Measurements from ENCODE around the gene OR2AK2.
A peak's percentile ranks its signal among the peaks of the same experiment; 100 is the strongest.

OR2AK2 gene

DNA sequence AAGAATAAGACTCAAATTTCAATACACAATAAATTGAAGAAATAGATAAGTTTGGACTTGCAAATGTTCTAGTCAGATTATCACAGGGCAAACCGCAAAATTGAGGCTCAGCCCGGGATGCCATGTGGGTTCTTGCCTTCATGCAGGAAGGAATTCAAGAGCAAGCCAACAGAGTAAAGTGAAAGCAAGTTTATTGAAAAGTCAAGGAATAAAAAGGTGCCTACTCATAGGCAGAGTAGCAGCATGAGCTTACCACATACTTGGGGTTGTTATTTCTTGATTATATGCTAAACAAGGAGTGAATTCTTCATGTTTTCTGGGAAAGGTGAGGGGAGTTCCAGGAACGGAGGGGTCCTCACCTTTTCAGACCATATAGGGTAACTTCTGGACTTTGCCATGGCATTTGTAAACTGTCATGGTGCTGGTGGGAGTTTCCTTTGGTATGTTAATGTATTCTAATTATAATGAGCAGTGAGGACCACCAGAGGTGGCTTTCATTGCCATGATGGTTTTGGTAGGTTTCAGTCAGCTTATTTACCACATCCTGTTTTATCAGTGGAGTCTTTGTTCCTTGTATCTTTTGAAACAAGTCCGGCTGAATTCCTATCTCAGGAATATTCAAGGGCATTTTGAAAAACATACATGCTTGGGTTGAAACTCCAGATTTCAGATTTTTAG, 2.0 kb upstream of the OR2AK2 start:
- no peak overlapping the region for H3K4me3 ChIP-seq (ENCODE audit: low read length)
- no peak overlapping the region for H3K9ac ChIP-seq (ENCODE audit: low read length)
- H3K36me3 ChIP-seq (replicated peaks; ENCODE audit: insufficient read depth, low read length) = no peaks in the 10 kb centered on the region
- no peaks in the 10 kb centered on the region for H3K4me1 ChIP-seq (ENCODE audit: low read length)
- no peak for DNase-seq
- H4K20me1 ChIP-seq (ENCODE audit: insufficient read depth, low read length) = no peaks in the 10 kb centered on the region
- TF ChIP-seq EZH2 (optimal IDR thresholded peaks at IDR 0.05; ENCODE audit: low read depth, low read length) (no peak), EZH2phosphoT487 (IDR thresholded peaks at IDR 0.05; ENCODE audit: low read length) (no peak)
- TF ChIP-seq, protein P1, sequence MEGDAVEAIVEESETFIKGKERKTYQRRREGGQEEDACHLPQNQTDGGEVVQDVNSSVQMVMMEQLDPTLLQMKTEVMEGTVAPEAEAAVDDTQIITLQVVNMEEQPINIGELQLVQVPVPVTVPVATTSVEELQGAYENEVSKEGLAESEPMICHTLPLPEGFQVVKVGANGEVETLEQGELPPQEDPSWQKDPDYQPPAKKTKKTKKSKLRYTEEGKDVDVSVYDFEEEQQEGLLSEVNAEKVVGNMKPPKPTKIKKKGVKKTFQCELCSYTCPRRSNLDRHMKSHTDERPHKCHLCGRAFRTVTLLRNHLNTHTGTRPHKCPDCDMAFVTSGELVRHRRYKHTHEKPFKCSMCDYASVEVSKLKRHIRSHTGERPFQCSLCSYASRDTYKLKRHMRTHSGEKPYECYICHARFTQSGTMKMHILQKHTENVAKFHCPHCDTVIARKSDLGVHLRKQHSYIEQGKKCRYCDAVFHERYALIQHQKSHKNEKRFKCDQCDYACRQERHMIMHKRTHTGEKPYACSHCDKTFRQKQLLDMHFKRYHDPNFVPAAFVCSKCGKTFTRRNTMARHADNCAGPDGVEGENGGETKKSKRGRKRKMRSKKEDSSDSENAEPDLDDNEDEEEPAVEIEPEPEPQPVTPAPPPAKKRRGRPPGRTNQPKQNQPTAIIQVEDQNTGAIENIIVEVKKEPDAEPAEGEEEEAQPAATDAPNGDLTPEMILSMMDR (IDR thresholded peaks at IDR 0.05; ENCODE audit: low read length) = no peak
- no peaks in the 10 kb centered on the region for H3F3A ChIP-seq (ENCODE audit: insufficient read depth, low read length)
- no peaks in the 10 kb centered on the region for H3K27me3 ChIP-seq (replicated peaks; ENCODE audit: insufficient read depth, low read length)
- no peaks in the 10 kb centered on the region for H3K9me2 ChIP-seq (replicated peaks; ENCODE audit: insufficient read depth, low read length)
- H3K4me2 ChIP-seq (ENCODE audit: low read depth, low read length) = no peak overlapping the region
- no peaks in the 10 kb centered on the region for H3K9me3 ChIP-seq (replicated peaks; ENCODE audit: insufficient read depth, low read length)
- no peak overlapping the region for H3K27ac ChIP-seq (ENCODE audit: low read length)
- no peak overlapping the region for H2AFZ ChIP-seq (ENCODE audit: low read length)
- H3K79me2 ChIP-seq (ENCODE audit: low read length) = no peaks in the 10 kb centered on the region

DNA sequence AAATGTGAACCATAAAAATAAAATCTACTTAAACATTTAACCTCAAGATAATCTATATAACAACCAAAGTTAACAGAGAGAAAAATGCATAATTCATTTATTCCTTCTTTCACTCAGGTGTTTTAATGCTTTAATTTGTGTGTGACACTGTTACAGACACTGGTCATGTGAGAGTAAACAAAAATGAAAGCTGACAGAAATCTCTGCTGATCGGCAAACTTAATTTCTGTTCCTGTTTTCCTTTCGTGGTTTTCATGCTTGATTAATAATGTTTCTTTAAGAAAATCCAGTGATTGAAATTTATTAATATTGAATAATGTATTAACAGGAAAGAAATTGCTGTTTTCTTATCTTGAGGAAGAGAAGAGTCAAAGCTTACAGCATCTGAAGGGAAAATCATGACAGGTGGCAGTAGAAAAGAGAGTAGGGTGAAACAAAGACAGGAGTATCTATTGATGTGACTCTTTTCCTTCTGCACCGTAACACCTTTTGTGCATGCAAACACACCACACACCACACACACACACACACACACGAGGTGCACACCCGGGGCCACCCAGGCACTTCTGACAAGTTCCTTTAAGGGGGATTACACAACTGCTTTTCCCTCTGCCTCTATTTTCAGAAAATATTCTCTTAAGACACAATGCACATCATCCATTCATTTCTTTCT, 1.6 kb downstream of the OR2AK2 start:
- Histone ChIP-seq H3K79me2 (ENCODE audit: low read length) (no peaks in the 10 kb centered on the region), H3F3A (ENCODE audit: insufficient read depth, low read length) (no peaks in the 10 kb centered on the region), H3K36me3 (replicated peaks; ENCODE audit: insufficient read depth, low read length) (no peaks in the 10 kb centered on the region), H3K9ac (ENCODE audit: low read length) (no peak overlapping the region), H3K4me3 (ENCODE audit: low read length) (peak overlapping the region; percentile 51), H3K4me2 (ENCODE audit: low read depth, low read length) (peak overlapping the region; percentile 64), H3K27ac (ENCODE audit: low read length) (no peak overlapping the region), H3K4me1 (ENCODE audit: low read length) (no peaks in the 10 kb centered on the region), H3K27me3 (replicated peaks; ENCODE audit: insufficient read depth, low read length) (no peaks in the 10 kb centered on the region), H4K20me1 (ENCODE audit: insufficient read depth, low read length) (no peaks in the 10 kb centered on the region), H3K9me2 (replicated peaks; ENCODE audit: insufficient read depth, low read length) (no peaks in the 10 kb centered on the region), H2AFZ (ENCODE audit: low read length) (peak overlapping the region; percentile 51), H3K9me3 (replicated peaks; ENCODE audit: insufficient read depth, low read length) (no peaks in the 10 kb centered on the region)
- TF ChIP-seq EZH2phosphoT487 (IDR thresholded peaks at IDR 0.05; ENCODE audit: low read length) (no peak), EZH2 (optimal IDR thresholded peaks at IDR 0.05; ENCODE audit: low read depth, low read length) (no peak)
- TF ChIP-seq, protein P1 (IDR thresholded peaks at IDR 0.05; ENCODE audit: low read length) = no peak
- DNase-seq = peak; percentile 28

DNA sequence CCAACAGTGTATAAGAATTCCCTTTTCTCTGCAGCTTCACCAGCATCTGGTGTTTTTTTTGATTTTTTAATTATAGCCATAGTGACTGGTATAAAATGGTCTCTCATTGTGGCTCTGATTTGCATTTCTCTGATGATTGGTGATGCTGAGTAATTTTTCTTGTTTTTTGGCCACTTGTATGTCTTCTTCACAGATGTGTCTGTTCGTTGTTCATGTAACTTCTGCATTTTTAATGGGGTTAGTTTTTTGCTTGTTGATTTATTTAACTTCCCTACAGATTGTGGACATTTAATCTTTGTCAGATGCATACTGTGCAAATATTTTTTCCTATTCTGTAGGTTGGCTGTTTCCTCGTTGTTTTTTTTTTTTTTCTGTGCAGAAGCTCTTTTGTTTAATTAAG, 28.0 kb downstream of the OR2AK2 start:
- H3K4me2 ChIP-seq (ENCODE audit: low read depth, low read length) = no peak overlapping the region
- H3K4me3 ChIP-seq (ENCODE audit: low read length) = no peak overlapping the region
- H3K27ac ChIP-seq (ENCODE audit: low read length) = no peak overlapping the region
- no peaks in the 10 kb centered on the region for H3K27me3 ChIP-seq (replicated peaks; ENCODE audit: insufficient read depth, low read length)
- H3K9me2 ChIP-seq (replicated peaks; ENCODE audit: insufficient read depth, low read length) = no peaks in the 10 kb centered on the region
- DNase-seq = no peak
- no peaks in the 10 kb centered on the region for H3K79me2 ChIP-seq (ENCODE audit: low read length)
- H3K4me1 ChIP-seq (ENCODE audit: low read length) = no peaks in the 10 kb centered on the region
- no peaks in the 10 kb centered on the region for H3K9me3 ChIP-seq (replicated peaks; ENCODE audit: insufficient read depth, low read length)
- no peaks in the 10 kb centered on the region for H4K20me1 ChIP-seq (ENCODE audit: insufficient read depth, low read length)
- no peak overlapping the region for H3K9ac ChIP-seq (ENCODE audit: low read length)
- H2AFZ ChIP-seq (ENCODE audit: low read length) = no peak overlapping the region
- TF ChIP-seq, protein P1 (IDR thresholded peaks at IDR 0.05; ENCODE audit: low read length) = no peak
- TF ChIP-seq EZH2phosphoT487 (IDR thresholded peaks at IDR 0.05; ENCODE audit: low read length) (no peak), EZH2 (optimal IDR thresholded peaks at IDR 0.05; ENCODE audit: low read depth, low read length) (no peak)
- H3F3A ChIP-seq (ENCODE audit: insufficient read depth, low read length) = no peaks in the 10 kb centered on the region
- no peaks in the 10 kb centered on the region for H3K36me3 ChIP-seq (replicated peaks; ENCODE audit: insufficient read depth, low read length)
